HUES64 (cell line): ENCODE results near the gene SLC6A3.
A peak's percentile ranks its signal among the peaks of the same experiment; 100 is the strongest.

ENCODE experiments used
- H3K27ac ChIP-seq: 2 replicates; pipeline ENCODE4 v1.7.0; 2013; ENCODE audit warnings: low read depth, low read length, inconsistent platforms
- H3K27me3 ChIP-seq: 2 replicates; pipeline ENCODE4 v1.6.1; 2013; ENCODE audit warnings: mild to moderate bottlenecking, low read length; ENCODE audit not compliant: insufficient read depth
- H3K36me3 ChIP-seq: 2 replicates; pipeline ENCODE4 v1.6.1; 2013; ENCODE audit warnings: mild to moderate bottlenecking, low read length; ENCODE audit not compliant: insufficient read depth
- H3K4me1 ChIP-seq: 2 replicates; pipeline ENCODE4 v1.6.1; 2013; ENCODE audit warnings: mild to moderate bottlenecking, low read length, moderate library complexity; ENCODE audit not compliant: insufficient read depth
- H3K4me3 ChIP-seq: 2 replicates; pipeline ENCODE4 v1.5.1; 2013; ENCODE audit warnings: mild to moderate bottlenecking, low read length, moderate library complexity
- H3K9ac ChIP-seq: 2 replicates; pipeline ENCODE4 v1.6.1; 2013; ENCODE audit warnings: mild to moderate bottlenecking, low read depth, low read length
- H3K9me3 ChIP-seq: 2 replicates; pipeline ENCODE4 v1.6.1; 2013; ENCODE audit warnings: low read depth, low read length; ENCODE audit not compliant: insufficient read depth
- WGBS: fragments of 150-250, 120-280 bp; methylation state at CpG from one replicate; pipeline ENCODE4 v1.1.7; 2013; ENCODE audit warnings: missing lambda C conversion rate; 5-methylcytosine and 5-hydroxymethylcytosine counted together

Gene SLC6A3

DNA sequence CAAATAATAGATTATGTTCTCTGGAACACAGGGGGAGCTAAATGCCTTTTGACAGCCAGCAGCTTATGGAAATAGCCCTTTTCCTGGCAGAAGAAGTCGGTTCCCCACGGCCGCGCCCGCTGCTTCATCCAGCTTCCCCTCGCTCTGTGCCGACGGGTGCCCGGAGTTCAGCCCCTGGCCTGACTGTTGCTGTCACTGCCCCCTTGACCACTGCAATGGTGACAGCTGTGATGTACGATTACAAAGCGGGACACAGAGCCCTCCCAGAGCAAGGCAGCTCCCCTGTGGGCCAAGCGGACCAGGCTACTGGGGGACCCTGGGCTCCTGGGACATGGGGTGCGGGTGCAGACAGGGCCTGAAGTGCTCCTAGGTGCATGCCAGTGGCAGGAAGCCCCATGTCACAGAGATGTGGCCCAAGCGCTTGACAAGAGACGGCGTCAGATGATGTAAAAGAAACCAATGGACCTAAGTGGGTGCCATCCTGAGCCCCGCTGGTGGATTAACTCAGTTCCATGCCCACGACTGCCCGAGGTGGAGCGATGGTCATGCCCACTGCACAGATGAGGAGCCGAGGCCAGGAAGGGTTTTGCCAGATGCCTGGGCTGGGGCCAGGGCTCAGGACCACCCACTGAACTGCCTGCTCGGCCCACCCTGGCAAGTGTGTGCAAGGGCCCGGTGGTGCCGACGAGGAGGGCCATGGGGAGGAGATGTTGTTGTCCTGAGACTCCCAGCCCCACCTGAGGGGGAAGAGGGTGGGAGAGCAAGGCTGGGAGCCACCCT, 87.1 kb downstream of the SLC6A3 start:
- WGBS = 93% methylated on average over 25 of the region's 25 CpGs
- Histone ChIP-seq H3K9me3 (no peaks in the 10 kb centered on the region), H3K4me3 (no peak overlapping the region), H3K9ac (no peak overlapping the region), H3K36me3 (no peaks in the 10 kb centered on the region), H3K27me3 (no peaks in the 10 kb centered on the region), H3K4me1 (peaks cover 7% of the 10 kb centered on the region; the same call in 1 of the 2 replicates), H3K27ac (no peak overlapping the region)

- Histone ChIP-seq H3K9ac (no peak overlapping the region), H3K36me3 (no peaks in the 10 kb centered on the region), H3K4me1 (peaks cover 7% of the 10 kb centered on the region; the same call in 1 of the 2 replicates), H3K27ac (no peak overlapping the region), H3K9me3 (no peaks in the 10 kb centered on the region), H3K4me3 (no peak overlapping the region), H3K27me3 (no peaks in the 10 kb centered on the region)
- 88% methylated on average over 27 of the region's 28 CpGs for WGBS
Measured at GRCh38 chr5:1356873-1357787, 88.1 kb downstream of the SLC6A3 start.

GRCh38 chr5:1354576-1354975, 90.7 kb downstream of the SLC6A3 start:
- no peak overlapping the region for H3K4me3 ChIP-seq
- no peak overlapping the region for H3K9ac ChIP-seq
- H3K27me3 ChIP-seq = no peaks in the 10 kb centered on the region
- WGBS = 50% methylated on average over 4 of the region's 4 CpGs
- H3K27ac ChIP-seq = no peak overlapping the region
- H3K9me3 ChIP-seq = no peaks in the 10 kb centered on the region
- no peaks in the 10 kb centered on the region for H3K36me3 ChIP-seq
- H3K4me1 ChIP-seq = peaks cover 7% of the 10 kb centered on the region; the same call in 1 of the 2 replicates

DNA sequence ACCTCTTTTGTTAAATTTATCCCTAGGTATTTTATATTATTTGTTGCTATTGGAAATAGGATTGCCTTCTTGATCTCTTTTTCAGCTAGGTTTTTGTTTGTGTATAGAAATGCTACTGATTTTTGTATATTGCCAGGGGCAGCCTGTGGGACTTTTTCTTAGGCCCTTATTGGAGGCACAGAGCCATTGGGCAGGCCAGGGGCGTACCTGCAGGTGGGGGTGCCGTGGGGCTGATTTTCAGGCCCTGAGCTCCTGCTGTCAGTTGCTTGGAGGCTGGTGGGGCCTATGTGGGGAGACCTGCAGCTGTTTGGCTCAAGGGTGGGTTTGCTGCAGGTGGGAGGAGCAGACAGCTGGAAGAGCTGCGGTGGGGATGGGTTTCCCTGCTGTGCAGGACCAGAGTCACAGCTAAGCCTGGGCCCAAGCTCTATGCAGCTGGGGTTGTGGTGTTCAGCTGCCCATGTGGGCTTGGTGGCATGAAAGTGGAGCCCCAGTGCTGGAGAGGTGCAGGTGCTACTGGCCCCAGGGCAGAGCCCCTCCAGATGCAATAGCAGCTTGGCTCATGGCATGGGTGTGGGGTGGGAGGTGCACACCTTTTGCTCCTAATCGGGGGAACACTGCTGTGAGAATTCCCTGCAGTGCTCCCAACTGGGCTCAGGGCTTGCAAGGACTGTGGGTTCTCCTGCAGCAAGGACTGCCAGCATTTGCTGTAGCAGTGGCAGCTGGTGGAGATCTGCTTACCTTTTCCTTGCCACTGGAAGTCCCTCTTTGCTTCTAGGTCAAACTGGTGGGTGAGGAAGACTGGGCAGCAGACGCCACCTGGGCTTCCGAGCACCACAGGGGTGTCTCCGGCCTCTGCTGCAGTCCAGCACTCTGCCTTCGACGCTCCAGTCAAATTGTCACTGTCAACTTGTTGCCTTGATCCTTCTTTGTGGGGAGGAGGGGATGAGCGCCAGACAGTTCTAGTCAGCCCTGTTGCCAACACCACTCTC, 92.7 kb downstream of the SLC6A3 start:
- H3K4me1 ChIP-seq = peaks cover 7% of the 10 kb centered on the region; the same call in 1 of the 2 replicates
- H3K27me3 ChIP-seq = no peaks in the 10 kb centered on the region
- no peak overlapping the region for H3K9ac ChIP-seq
- H3K4me3 ChIP-seq = no peak overlapping the region
- H3K36me3 ChIP-seq = no peaks in the 10 kb centered on the region
- WGBS = 81% methylated on average over 10 of the region's 10 CpGs
- no peak overlapping the region for H3K27ac ChIP-seq
- no peaks in the 10 kb centered on the region for H3K9me3 ChIP-seq

- Histone ChIP-seq H3K4me1 (peaks cover 7% of the 10 kb centered on the region; the same call in 1 of the 2 replicates), H3K9ac (no peak overlapping the region), H3K4me3 (no peak overlapping the region), H3K27ac (no peak overlapping the region), H3K36me3 (no peaks in the 10 kb centered on the region), H3K9me3 (no peaks in the 10 kb centered on the region), H3K27me3 (no peaks in the 10 kb centered on the region)
- WGBS = 71% methylated on average over 4 of the region's 4 CpGs
Measured at GRCh38 chr5:1351156-1351555, 94.1 kb downstream of the SLC6A3 start.

DNA sequence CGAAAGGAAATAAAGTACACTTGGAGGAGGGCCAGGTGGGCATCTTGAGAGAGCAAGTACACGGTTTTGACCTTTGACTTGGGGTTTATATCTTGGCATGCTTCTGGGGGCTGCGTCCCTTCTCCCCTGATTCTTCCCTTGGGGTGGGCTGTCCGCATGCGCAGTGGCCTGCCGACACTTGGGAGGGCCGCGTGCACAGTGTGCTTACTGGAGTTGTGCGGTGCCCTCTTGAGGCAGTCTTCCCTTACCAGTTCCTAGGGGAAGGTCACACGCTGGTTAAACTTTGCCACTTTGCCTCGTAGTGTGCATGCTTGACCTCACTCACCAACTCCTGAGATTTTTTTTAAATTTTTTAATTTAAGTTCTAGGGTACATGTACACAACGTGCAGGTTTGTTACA, 96.0 kb downstream of the SLC6A3 start:
- Histone ChIP-seq H3K9ac (no peak overlapping the region), H3K9me3 (no peaks in the 10 kb centered on the region), H3K4me3 (no peak overlapping the region), H3K27ac (no peak overlapping the region), H3K36me3 (no peaks in the 10 kb centered on the region), H3K4me1 (0 out of 2 replicates have a peak, but pooled peaks cover under 1% of the 10 kb centered on the region), H3K27me3 (no peaks in the 10 kb centered on the region)
- WGBS = 71% methylated on average over 11 of the region's 12 CpGs

DNA sequence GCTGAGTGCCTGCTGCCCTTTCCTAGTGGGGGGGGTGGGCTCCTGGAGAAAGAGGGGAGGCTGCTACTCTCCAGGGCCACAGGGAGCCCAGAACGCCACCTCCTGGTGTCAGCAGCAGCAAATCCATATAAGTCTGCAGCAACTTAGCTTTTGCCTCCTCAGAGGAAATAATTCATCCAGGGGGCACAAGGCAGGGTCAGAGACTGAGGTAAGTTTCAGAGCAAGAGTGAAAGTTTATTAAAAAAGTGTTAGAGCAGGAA, 96.3 kb downstream of the SLC6A3 start:
- Histone ChIP-seq H3K4me1 (no peaks in the 10 kb centered on the region), H3K4me3 (no peak overlapping the region), H3K36me3 (no peaks in the 10 kb centered on the region), H3K9ac (no peak overlapping the region), H3K27ac (no peak overlapping the region), H3K27me3 (no peaks in the 10 kb centered on the region), H3K9me3 (no peaks in the 10 kb centered on the region)
- WGBS = 100% methylated on average over 1 of the region's 1 CpG

DNA sequence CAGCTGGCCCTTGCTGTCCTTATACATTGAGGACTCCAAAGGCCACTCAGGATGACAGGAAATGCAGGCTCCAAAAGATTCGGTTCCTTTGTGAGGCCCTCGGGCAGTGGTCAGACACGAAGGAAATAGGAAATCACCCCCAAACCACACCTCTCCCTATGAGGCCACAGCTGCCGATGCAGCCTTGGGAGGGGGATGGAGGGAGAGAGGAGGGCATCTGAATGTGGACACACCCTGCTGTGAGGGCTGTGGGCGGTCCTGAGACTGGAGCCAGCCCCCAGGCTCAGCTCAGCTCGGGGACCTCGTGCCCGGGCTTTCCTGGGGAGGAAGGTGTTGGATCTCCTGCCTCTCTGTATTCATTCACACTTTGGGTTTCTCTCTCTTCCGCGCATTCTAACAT, 97.7 kb downstream of the SLC6A3 start:
- no peak overlapping the region for H3K9ac ChIP-seq
- H3K4me3 ChIP-seq = no peak overlapping the region
- peaks cover 13% of the 10 kb centered on the region for H3K36me3 ChIP-seq
- H3K4me1 ChIP-seq = no peaks in the 10 kb centered on the region
- no peak overlapping the region for H3K27ac ChIP-seq
- 73% methylated on average over 7 of the region's 10 CpGs for WGBS
- H3K27me3 ChIP-seq = no peaks in the 10 kb centered on the region
- no peaks in the 10 kb centered on the region for H3K9me3 ChIP-seq

DNA sequence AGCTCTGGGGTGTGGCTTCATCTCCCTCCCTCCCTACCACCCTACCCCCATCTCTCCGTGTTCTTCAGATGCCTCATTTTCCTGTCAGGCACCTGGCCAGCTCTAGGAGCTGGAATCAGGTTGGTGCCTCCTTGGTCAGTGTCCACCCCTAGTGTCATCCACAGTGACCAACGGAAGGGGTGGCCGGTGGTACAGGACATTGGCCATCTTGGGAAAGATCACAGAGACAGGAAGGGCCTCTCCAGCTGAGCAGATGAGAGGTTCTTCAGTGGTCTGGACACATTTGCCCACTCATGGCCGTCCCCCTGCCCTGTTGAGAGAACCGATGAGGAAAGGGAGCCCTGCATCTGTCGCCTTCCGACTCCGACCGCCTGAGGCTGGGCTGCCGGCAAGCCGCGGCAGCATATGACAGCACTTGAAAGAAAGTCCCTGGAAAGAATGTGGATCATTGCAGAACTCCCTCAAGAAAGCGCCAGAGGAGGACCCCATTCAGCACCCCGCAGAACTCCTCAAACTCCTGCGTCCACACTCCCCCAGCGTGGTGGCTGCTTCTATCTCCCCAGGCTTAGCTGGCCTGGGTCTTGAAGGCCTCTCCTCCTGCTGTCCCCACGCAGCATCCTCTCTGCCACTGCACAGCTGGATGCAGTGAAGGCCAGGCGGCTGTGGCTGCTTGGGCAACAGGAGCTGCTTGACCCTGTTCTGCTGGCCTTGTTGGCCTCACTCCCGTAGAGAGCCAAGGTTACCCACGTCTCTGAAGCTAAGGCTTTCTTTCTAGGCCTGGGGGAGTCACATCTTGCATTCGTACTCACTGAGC, 98.4 kb downstream of the SLC6A3 start:
- 87% methylated on average over 20 of the region's 21 CpGs for WGBS
- H3K27me3 ChIP-seq = no peaks in the 10 kb centered on the region
- H3K9ac ChIP-seq = no peak overlapping the region
- H3K27ac ChIP-seq = no peak overlapping the region
- H3K4me3 ChIP-seq = no peak overlapping the region
- peaks cover 20% of the 10 kb centered on the region for H3K36me3 ChIP-seq
- no peaks in the 10 kb centered on the region for H3K4me1 ChIP-seq
- H3K9me3 ChIP-seq = no peaks in the 10 kb centered on the region

- Histone ChIP-seq H3K36me3 (peaks cover 28% of the 10 kb centered on the region), H3K27me3 (no peaks in the 10 kb centered on the region), H3K9me3 (no peaks in the 10 kb centered on the region), H3K4me3 (peak overlapping the region; percentile 99), H3K27ac (no peak overlapping the region), H3K9ac (peak overlapping the region; percentile 84), H3K4me1 (no peaks in the 10 kb centered on the region)
- WGBS = 87% methylated on average over 27 of the region's 27 CpGs
Measured at GRCh38 chr5:1345876-1346626, 99.2 kb downstream of the SLC6A3 start.
